NCI-H187 (cell line): Measurements from ENCODE around the gene SEMA5A.

Experiments used
- DNase-seq, 2 experiments: peaks; one replicate each; lab custom pipeline; 2025; lab: John Stamatoyannopoulos, UW

Gene SEMA5A, protein sequence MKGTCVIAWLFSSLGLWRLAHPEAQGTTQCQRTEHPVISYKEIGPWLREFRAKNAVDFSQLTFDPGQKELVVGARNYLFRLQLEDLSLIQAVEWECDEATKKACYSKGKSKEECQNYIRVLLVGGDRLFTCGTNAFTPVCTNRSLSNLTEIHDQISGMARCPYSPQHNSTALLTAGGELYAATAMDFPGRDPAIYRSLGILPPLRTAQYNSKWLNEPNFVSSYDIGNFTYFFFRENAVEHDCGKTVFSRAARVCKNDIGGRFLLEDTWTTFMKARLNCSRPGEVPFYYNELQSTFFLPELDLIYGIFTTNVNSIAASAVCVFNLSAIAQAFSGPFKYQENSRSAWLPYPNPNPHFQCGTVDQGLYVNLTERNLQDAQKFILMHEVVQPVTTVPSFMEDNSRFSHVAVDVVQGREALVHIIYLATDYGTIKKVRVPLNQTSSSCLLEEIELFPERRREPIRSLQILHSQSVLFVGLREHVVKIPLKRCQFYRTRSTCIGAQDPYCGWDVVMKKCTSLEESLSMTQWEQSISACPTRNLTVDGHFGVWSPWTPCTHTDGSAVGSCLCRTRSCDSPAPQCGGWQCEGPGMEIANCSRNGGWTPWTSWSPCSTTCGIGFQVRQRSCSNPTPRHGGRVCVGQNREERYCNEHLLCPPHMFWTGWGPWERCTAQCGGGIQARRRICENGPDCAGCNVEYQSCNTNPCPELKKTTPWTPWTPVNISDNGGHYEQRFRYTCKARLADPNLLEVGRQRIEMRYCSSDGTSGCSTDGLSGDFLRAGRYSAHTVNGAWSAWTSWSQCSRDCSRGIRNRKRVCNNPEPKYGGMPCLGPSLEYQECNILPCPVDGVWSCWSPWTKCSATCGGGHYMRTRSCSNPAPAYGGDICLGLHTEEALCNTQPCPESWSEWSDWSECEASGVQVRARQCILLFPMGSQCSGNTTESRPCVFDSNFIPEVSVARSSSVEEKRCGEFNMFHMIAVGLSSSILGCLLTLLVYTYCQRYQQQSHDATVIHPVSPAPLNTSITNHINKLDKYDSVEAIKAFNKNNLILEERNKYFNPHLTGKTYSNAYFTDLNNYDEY

DNA sequence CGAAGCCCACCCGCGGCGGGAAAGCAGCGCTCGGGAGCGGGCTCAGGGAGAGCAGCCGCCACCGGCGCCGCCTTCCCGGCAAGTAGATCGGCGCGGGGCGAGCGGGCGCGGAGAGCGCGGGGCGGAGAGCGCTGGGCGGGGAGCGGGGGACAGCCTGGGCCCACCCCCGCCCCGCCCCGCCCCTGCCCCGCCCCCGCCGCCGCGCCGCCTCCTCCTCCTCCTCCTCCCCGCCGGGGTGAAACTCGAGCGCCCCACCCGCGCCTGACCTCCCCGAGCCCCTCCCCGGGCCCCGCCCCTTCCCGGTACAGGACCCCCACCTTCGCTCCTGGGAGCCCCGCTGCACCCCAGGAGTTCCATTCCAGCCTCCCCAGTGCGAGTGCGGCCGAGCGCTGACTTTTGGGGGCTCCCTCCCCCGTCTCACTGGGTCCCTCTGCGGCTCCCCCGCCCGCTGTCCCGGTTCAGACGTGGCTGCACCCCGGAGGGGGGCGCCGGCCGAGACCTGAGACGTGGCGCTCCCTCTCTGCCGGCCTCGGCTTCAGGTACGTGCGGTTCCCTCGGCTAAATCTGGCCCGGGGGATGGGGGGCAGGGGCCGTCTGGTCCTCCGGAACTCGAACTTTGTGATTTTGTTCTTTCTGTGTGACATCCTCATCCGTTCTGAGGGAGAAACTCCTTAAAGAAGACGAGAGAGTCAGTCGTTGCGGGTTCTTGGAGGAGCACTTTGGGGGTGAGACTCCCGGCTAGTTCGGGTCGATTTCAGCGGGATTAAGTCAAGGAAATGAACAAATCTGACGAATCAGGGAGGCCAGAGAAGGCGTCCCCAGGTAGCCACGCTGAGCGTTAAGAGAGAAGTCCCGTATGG lies at the start of gene SEMA5A:
SEMA5A (minus strand) TSS at position 84 of the 860 bp plus-strand sequence. CDS start 166,129 bp downstream, outside the sequence.
- DNase-seq = no peak

- DNase-seq = no peak
Measured at GRCh38 chr5:9594913-9595312, 49.0 kb upstream of the SEMA5A start.

- no peak for DNase-seq
Measured at GRCh38 chr5:9589049-9589835, 43.4 kb upstream of the SEMA5A start.

DNA sequence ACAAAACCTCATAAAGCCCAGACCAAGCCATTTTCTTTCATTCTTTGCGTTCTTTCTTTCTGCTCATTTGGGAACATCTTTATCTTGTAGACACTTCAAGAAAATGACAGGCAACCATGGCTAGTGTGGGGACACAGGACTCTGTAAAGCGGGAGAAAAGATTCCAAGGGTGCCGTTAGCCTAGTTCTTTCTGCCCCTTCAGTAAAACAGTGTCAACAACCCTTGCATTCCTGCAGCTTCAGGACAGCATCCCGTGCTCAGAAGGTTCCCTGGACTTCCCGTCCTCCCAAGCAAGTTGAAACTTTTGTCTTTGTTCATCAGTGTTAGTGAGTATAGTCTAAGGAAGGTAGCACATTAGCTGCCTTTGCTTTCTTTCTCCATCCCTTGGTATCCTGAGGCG lies 42.4 kb upstream of the SEMA5A start:
- DNase-seq = no peak

DNA sequence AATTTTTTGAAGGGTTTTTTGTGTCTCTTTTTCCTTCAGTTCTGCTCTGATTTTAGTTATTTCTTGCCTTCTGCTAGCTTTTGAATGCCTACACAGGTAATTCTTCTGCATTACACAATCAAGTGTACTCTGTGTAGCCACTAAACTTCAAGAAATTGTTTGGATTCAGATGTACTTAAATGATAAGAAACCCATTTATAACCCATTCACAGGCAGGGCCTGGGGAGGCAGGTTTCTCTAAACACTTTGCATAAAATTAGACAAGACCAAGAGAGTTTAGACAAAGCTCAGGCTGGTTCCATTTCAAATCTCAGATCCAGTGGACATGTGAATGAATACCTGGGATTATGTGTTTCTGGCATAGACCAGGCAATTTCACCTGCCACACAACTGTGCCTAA lies 41.3 kb upstream of the SEMA5A start:
- no peak for DNase-seq

GRCh38 chr5:9582406-9582805 lies 36.5 kb upstream of the SEMA5A start:
- DNase-seq = no peak

GRCh38 chr5:9573796-9574195 lies 27.9 kb upstream of the SEMA5A start:
- no peak for DNase-seq

DNA sequence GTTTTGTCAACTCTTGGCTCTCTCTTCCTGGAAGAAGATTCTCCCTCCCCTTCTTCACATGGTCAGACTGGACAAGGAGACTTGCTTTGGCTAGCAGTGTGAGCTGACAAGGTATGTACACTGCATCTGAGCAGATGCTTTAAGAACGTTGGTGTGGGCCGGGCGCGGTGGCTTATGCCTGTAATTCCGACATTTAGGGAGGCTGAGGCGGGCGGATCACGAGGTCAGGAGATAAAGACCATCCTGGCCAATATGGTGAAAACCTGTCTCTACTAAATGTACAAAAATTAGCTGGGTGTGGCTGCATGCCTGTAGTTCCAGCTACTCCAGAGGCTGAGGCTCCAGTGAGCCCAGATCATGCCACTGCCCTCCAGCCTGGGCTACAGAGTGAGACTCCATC lies 26.4 kb upstream of the SEMA5A start:
- DNase-seq = no peak

GRCh38 chr5:9570876-9571275 lies 25.0 kb upstream of the SEMA5A start:
- DNase-seq = no peak

GRCh38 chr5:9567039-9567438 lies 21.2 kb upstream of the SEMA5A start:
- DNase-seq = no peak

DNA sequence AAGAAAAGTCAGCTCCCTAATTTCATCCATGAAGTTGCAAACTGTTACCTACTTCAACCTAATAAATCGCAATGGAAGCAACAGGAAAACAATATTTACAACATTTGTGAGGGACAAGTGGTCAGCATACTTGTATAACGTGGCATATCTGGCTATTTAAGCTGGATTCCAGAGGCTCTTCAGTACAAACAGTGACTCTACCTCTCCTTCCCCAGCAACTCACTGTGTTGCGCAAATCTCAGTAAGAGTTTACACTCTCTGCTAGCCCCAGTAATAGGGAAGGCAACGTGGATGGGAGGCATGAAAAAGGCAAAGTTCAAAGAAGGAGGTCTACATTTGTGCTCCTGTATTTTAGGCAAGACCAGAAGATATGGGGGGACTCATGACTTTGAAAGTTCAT lies 18.9 kb upstream of the SEMA5A start:
- DNase-seq = no peak

GRCh38 chr5:9562141-9562540 lies 16.3 kb upstream of the SEMA5A start:
- DNase-seq = no peak

- no peak for DNase-seq
Measured at GRCh38 chr5:9559965-9560364, 14.1 kb upstream of the SEMA5A start.

- no peak for DNase-seq
Measured at GRCh38 chr5:9558319-9558965, 12.6 kb upstream of the SEMA5A start.

DNA sequence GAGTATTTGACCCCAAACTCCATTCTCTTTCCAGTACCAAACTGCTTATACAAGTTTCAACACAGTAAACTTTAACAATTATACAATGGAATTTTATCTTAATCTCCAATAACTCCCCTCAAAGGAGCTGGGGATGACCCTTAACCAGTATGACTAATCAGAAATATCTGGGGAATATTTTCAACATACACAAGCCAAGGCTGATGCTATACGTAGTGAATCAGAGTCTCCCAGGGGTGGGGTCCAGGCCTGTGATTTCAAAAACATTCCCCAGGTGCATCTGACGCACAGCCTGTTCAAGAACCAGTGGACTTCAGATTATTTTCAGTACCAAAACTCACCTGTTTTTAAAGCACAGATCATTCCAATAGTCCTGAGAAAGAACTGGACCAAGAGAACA lies 11.8 kb upstream of the SEMA5A start:
- no peak for DNase-seq

DNA sequence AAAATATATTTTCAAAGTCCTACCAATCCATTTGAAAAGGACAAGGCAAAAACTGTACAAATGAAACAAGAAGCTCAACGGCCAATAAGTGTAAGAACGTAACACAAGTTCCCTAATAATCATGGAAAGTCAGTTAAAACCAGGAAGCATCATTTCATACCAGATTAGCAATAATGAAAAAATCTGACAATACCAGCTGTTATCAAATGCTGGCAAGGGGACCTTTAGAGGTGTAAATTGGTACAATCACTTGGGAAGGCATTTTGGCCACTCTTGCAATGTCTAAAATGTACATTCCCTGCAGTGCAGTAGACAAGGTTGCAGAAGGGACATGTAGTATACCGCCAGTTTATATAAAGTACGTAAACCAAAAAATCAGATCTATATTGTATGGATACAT lies 10.1 kb upstream of the SEMA5A start:
- no peak for DNase-seq

DNA sequence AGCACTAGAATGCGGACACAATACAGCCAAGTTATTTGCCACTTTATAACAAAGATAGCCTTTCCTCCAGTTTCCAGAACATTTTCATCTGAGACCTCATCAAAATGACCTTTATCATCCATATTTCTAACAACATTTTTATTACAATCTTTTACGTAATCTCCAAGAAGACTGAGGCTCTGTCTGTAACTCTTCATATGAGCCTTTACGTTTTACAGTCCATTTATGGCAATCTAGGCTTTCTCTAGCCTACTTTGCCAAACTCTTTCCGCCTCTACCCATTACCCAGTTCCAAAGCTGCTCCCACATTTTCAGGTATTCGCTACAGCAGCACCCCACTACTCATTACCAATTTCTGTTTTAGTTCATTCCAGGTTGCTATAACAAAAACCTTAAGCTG lies 8.2 kb upstream of the SEMA5A start:
- no peak for DNase-seq

DNA sequence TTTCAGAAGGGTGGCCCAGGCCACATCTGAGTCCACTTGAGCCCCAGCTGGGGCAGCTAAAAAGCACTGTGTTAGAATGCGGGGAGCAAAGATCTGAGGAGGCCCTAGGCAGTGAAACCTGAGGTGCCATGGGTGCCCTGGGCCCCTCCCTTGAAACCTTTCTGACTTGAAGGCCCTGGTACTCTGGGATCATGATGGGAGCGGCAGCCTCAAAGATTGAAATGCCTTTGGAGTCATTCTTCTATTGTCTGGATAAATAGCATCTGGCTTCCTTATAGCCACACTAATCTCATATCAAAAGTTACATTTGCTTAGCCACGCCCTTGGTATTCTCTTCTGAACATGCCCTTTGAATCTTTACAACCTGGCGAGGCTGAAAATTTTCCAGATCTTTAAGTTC lies 7.7 kb upstream of the SEMA5A start:
- no peak for DNase-seq

DNA sequence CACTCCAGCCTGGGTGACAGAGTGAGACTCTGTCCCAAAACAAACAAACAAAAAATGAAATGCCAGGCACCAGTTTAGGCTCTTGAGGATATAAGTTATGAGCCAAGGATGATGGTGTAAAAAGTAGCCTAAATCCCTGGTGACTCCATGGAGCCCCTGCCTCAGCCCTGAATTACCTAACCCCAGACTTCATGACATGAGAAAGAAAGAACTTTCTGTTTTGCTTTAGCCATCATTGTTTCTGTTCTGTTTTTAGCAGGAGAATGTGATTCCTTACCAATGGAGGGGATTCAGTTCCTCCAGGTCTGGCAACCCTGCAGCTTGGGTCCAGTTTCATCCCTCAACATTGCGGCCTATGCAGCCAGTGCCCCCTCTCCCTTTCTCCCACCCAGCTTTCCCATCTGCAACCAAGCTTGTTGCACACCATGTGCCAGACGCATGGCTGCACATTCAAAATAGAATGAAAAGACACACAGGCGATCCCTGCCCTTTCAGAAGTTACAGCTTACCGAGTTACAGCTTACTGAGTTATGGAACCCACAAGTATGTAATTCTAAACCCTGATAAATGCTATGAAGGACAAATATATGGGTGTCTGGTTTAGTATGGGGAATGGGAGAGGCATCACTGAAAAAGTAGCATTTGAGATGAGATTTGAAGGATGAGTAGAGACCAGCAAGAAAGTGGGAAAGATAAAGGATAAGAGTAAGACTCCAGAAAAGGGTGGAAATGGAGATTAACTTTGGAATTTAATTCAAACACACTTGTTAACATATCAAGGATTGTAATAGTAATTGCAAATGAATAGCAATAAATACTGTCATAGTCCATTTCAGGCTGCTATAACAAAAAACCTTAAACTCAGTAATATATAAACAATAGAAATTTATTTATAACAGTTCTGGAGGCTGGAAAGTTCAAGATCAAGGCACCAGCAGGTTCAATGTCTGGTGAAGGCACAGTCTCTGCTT lies 6.0 kb upstream of the SEMA5A start:
- DNase-seq = no peak
